ELF-1 (cell line): ENCODE results near the gene BLOC1S3.

Source experiments
- DNase-seq: peaks from one replicate; pipeline ENCODE4 v3.0.0-alpha.2; 2016; ENCODE audit warnings: low read depth, low spot score

The BLOC1S3 gene, protein sequence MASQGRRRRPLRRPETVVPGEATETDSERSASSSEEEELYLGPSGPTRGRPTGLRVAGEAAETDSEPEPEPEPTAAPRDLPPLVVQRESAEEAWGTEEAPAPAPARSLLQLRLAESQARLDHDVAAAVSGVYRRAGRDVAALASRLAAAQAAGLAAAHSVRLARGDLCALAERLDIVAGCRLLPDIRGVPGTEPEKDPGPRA

DNA sequence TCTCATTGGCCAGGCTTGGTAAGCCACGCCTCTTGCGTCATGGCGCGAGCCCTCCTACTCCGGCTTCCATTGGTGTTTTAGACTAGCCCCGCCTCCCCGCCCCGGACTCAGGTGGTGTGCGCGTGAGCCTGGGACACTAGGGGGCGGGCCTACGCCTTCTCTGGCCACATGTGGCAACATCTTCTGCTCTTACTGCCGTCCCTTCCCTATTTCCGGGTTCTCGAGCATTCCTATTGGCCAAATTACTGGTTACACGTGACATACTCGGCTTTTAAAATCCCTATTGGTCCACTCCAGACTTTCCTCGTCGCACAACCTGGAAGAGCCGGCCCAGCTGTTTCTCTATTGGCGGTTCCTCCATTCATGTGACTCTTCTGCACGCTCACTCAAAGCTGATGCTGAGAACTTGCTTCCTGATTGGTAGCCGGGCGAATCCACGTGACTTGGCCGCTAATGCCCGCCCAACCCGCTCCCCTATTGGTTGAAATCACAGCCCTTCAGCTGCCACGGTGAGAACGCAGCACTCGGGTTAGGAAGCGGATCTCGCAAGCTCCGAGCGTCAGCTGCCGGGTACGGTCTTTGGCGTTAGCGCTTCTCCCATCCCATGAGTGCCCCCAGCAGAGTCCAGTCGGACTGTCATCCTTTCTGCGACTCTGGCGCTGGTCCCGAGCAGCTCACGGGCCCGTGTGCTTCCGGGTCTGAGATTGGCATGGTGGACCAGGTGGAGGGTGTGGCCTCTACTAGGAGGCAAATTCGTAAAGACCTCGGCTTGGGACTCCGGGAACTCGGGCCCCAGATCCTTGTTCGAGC, at the start of gene BLOC1S3:
Gene BLOC1S3 (plus strand): TSS at position 523 of the 810 bp plus-strand sequence. CDS start 513 bp downstream, outside the sequence.
- peak; percentile 100 for DNase-seq

DNA sequence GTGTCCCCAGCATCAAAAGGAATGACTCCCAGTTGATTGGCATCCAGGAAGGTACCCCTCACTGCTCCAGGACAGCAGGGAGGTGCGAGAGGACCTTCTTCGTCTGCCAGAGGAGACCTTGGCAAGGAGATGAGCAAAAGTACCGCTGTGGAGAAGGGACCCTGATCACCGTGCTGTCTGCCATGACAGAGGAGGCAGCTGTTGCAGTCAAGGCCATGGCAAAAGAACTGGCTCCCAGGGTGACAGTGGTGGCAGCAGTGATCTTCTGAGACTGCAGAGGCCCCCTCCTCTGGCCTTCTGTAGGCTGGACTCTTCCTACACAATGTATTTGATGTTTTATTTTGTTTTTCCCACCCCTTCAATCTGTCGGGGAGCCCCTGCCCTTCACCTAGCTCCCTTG, 49.8 kb upstream of the BLOC1S3 start:
- DNase-seq: no peak

DNA sequence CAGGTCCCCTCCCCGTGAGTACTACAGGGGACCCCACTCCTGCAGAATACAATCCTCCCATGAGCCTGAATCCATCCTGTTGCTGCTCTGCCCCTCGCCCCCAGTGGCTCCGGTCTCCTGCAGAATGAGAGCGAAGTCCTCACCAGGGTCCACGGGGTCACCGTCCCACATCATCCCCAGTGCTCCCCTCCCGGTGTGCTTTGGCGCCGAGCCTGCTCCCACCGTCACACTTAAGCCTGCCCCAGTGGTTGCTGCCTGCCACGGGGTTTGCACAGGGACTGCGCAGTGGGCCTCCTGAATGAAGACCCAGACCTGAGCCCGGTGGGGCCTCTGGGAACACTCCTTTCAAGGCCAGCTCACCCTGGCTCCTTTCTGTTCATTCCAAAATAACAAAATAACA, 48.3 kb upstream of the BLOC1S3 start:
- no peak for DNase-seq

DNA sequence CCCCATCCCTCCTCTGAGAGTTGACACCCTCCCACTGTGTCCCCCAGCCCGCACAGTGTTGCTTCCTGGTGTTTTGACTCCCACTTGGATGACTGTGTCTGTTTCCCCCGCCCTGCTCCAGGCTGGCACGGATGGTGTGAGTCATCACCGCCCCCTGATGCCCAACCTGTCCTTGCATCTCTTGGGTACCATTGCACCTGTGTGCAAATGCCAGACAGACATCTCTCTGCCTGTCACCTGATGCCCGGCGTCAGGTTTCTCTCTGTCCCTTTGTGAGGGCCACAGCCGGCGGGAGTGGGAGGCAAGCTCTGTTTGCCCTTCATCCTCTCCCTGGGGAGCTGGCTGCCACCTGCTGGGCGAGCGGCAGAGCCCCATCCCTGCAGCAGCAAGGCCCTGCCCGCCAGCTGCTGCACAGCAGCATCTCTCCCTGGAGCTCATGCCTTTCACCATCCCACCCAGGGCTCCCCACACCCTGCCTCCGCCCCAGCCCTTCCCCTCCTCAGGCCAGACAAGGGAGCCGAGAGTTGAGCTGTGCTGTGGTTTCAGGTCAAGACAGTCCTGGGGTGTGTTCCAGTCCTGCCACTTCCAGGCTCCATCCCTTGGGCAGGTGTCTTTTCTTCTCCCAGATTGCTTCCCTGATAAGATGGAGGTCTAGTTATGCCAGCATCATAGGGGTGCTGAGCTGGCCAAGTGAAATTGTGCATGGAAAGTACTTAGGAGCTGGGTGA, 47.5 kb upstream of the BLOC1S3 start:
- no peak for DNase-seq

DNA sequence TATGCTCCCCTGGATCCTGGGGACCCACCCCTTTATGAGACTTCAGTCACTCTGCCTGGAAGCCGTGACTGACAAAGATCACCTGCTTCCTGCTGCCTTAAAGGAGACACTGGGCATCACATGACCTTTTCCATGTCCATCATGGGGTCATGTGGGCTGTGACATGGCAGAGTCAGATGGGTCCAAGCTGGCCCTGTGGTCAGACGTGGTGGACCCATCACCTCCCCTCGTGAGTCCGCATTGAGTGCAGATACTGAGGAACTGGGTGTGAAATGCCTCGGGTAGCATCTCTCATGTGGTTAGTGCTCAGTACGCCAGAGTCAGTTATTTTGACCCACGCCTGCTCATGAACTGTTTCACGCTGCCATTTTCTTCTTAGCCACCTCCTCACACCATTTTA, 44.9 kb upstream of the BLOC1S3 start:
- no peak for DNase-seq

DNA sequence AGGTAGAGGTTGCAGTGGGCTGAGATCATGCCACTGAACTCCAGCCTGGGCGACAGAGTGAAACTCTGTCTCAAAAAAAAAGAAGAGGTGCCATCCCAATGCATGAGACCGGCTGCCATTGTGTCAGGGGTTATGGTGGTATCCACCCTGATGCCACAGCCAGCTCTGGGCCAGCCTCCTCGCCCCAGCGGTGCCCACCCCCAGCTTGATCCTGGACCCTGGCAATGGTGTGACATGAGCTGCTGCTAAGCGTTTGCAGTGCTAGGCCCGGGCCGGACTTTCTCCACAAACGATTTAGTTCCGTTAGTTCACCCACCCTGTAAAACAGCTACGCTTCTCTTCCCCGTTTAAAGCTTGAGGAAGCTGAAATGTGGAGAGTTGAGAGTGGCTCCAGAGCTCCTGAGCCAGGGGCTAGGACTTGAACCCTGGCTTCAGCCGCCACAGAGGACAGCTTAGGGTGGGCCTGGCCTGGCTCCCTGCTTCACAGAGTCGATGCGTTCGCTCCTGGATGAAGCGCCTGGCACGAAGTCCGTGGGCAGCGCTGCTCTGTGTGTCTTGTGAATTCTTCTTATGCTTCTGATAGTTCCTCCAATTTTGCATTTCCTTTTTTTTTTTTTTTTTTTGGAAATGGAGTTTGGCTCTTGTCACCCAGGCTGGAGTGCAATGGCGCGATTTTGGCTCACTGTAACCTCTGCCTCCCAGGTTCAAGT, 43.3 kb upstream of the BLOC1S3 start:
- no peak for DNase-seq

DNA sequence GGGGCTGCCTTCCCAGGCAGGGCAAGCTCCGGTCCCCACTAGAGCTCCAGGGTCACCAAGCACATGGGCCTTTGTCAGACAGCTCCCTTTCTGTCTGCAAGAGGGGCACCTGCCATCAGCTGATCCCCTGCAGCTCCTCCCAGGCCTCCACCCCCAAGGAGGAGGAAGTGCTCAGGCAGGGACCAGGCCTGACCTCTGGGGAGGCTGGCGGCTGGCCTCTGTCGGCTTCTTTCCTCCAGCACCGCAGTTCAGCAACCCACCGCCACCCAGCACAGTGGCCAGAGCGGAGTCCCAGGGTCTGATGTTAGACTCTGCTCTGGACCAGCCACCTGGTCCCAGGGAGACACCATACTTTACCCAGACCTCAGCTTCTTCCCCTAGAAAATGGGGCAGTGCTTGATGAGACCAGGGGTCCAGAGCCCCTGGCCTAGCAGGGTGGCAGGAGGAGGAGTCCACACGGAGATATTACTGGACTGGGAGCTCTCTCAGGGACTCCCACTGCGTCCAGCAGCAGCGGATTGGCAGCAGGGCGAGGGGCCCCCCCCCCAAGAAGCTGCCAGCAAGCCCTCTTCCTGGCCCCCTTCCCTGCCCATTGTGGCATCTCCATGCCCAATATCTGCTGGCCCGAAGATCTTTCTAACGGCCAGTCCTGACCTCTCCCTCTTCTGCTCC, 41.9 kb upstream of the BLOC1S3 start:
- no peak for DNase-seq

DNA sequence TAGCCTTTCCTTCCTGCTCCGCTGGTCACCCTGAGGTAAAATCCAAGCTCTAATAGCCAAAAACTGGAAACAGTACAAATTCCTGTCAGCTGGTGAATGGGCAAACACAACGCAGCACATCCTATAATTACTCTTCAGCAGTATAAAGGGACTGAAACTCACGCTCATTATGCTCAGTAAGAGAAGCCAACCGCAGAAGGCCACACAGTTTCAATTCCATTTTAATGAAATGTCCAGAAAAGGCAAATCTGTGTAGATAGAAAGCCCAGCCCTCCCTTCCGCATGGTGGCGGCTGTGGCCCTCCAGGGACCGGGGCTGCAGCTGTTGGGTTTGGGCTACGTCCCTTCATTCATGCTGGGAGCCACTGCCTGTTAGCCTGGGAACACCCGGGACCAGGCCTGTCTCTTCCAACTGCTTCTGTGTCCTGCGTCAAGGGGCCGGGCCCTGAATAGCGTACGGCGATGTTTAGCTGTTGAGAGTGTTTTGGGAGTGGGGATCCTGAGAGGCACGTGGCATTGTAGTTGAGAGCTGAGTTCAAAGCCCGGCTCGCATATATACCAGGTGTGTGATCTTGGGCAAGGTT, 41.3 kb upstream of the BLOC1S3 start:
- no peak for DNase-seq

DNA sequence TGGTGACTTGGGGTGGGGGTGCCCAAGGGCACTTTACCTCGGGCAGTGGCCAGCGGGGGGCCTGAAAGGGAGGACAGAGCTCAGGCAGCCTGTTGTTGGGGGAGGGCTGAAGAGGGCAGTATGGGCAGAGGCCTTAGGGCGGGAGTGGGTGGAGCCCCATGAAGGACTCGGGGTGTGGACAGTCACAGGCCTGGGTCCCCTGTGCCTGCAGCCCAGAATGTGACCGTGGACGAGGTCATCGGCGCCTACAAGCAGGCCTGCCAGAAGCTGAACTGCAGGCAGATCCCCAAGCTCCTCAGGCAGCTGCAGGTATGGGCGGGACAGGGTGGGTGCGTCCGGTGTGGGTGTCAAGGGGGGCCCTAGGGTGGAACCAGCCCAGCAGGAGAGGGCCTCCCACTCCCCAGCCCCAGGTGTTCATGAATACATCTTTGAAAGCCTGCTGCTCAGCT, 40.3 kb upstream of the BLOC1S3 start:
- DNase-seq: no peak

DNA sequence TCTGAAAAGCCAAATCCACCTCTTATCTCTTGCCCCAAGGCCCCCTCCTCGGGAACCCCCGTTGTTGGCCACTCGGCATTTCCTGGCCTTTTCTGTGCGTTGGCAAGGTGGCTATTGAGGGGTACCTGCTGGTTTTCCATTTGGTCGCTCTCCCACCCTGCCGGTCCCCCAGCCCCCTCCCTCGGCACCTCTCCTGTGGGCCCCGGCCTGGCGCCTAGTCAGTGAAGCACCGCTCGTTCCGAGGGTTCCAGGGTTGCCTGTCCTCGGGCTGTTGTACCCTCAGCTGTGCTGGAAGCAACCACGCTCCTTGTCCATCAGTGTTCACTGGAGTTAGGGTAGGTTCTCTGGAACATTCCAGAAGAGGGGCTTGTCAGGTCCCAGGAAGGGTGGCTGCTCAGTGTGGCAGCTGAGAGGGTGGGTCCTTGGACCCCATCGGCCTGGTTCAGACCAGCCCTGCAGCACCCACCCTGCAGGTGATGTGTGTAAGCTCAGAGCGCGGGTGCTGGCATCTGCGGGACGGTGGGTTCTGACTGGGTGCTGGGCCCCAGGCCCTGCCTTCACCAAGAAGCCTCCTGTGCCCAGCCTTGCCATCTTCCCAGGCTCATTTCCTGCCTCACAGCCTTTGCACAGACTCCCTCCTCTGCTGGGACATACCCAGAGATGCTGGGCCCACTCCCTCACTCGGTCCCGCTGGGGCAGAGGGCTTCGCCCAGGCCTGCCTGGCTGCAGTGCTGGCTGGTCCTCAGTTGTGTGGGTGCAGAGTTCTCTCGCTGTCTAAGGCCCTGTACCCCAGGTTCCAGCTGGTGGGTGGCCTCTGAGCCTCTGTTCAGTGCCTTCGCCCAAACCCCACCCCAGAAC, 39.1 kb upstream of the BLOC1S3 start:
- no peak for DNase-seq

DNA sequence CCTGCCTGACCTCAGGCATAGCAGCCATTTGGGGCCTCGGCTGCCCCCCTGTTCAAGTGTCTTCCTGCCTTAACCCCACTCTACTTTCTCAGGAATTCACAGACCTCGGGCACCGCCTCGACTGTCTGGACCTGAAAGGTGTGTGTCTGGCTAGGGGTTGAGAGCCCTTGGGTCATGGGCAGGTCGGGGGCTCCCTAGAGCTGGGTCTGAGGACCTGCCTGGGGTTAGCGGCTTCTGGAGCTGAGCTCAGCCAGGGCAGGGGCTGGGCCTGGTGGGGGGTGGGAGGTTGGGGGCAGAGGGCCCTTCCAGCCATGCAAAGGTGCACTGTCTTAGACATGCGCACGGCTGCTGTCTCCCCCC, 38.5 kb upstream of the BLOC1S3 start:
- no peak for DNase-seq

DNA sequence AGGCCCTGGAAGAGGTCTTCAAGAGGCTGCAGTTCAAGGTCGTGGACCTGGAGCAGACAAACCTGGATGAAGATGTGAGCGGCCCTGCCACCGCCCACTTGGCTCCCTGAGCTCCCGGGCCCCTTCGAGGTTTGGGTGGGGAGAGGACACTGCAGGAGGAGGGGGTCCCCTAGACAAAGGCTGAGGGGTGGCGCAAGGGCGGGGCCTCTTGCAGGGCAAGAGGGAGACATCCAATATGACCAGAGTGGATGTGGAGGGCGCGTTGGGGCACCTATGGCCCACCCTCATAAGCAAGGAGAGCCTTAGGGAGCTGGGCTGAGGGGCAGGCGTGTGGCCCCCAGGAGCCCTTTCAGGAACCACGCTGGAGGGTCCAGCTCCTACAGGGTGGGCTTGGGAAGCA, 38.1 kb upstream of the BLOC1S3 start:
- no peak for DNase-seq

DNA sequence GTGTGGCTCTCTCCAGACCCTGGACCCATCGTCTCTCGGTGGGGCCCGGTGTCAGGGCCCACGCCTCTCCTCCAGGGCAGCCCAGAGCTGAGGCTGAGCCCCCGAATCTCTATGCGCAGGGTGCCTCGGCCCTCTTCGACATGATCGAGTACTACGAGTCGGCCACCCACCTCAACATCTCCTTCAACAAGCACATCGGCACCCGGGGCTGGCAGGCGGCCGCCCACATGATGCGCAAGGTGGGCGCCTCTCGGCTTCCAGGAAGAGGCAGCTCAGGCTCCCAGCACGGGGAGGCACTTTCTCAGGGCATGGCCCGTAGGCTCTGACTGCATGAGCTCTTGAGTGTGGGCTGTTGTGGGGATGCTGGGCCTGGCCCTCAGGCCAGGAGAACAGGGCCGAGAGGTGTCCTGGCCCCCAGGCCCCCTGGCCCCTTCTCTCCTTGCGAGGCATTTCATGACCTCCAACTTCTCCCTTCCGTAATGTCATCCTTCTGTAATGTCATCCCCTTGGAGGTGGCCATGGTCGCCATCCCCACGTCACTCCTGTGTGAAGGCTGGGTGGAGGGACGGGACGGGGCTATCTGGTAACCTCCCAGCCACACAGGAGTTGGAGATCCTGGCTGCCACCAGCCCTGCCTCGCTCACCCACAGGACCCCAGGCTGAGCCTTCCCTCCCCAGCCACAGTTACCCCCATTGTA, 37.2 kb upstream of the BLOC1S3 start:
- DNase-seq: no peak

DNA sequence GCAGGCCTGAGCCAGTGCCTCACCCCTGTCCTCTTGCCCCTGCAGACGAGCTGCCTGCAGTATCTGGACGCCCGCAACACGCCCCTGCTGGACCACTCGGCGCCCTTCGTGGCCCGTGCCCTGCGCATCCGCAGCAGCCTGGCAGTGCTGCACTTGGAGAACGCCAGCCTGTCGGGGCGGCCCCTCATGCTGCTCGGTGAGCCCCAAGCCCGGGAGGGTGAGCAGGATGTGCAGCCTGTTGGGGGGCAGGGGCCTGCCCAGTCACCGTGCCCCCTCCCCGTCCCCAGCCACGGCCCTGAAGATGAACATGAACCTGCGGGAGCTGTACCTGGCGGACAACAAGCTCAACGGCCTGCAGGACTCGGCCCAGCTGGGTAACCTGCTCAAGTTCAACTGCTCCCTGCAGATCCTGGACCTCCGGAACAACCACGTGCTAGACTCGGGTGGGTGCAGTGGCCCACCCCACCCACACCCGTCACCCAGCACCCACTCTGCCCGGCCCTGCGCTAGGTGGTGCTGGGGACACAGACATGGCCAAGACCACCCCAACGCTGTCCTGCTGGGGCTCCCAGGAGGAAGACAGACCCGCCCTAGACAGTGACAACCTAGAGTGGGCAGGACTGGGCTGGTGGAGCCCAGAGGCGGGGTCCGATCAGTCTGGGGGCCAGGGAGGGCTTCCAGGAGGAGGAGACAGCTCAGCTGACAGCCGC, 36.4 kb upstream of the BLOC1S3 start:
- no peak for DNase-seq

DNA sequence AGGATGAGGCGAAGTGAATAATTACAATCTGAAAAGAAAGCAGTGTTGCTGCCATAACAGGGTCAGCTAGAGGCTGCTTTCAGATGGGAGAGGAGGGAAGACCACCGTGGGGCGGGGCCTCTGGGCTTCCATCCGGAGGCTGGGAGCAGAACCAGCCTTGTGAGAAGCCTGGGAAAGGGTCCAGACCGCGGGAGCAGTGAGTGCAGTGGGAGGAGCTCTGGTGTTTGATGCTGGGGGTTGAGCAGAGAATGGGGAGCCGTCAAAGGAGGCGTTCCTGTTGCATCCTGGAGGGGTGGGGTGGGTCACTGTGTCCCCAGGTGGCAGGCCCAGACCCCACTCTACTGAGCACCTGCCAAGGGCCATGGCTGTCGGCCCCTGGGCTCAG, 35.9 kb upstream of the BLOC1S3 start:
- no peak for DNase-seq

DNA sequence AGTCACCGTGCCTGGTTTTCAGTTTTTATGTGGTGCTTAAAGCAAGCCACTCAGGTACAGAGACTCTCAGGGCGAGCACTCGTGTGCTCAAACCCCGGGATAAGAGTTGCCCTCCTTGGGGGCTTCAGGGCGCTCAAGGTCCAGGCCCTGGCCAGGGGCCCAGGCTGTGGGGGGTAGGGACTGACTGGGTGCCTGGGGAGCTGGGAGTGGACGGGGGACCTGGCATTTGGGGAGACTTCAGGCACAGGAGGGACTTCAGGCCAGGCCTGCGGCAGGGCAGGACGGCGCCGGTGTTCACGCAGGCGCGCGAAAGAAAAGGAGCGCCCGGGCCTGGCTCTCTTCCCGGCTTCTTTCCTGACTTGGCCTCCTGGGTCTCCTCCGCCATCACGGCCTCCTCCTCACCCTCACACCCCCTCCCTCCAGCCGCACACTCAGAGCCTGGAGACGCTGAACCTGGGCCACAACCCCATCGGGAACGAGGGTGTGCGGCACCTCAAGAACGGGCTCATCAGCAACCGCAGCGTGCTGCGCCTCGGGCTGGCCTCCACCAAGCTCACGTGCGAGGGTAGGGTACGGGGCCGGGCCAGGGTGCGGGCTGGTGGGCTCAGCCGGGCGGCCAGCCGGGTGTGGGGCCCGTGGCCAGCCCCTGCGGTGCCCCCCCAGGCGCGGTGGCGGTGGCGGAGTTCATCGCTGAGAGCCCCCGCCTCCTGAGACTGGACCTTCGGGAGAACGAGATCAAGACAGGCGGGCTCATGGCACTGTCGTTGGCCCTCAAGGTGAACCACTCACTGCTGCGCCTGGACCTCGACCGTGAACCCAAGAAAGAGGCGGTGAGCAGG, 33.9 kb upstream of the BLOC1S3 start:
- no peak for DNase-seq

DNA sequence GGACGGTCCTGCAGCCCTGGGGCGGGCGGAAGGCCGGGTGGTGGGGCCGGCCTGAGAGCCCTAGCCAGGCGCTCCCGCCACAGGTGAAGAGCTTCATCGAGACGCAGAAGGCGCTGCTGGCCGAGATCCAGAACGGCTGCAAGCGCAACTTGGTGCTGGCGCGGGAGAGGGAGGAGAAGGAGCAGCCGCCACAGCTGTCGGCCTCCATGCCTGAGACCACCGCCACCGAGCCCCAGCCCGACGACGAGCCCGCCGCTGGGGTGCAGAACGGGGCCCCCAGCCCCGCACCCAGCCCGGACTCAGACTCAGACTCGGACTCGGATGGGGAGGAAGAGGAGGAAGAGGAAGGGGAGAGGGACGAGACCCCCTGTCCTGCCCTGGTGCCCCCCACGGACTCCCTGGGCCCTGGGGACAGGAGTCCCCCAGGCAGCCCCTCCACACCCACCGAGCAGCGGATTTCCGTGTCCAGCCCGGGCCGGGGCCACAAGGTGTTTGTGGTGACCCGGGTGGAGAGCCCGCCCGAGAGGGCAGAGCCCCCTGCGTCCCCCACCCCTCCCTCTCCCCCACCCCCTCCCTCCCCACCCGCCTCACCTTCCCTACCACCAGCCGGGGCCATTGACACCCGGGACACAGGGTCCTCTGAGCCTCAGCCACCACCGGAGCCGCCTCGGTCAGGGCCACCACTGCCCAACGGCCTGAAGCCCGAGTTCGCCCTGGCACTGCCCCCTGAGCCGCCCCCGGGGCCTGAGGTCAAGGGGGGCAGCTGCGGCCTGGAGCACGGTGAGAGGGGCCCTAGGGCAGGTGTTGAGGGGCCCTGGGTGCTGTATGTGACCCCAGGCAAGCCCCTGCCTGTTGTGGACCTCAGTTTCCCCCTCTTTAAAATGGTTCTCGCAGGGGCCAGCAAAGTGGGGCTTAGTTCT, 33.1 kb upstream of the BLOC1S3 start:
- DNase-seq: no peak
